B cell (primary cell): Measurements from ENCODE around the gene GCA.
A peak's percentile ranks its signal among the peaks of the same experiment; 100 is the strongest.

Experiments used
- CTCF ChIP-seq: fragments of 200-600 bp; IDR thresholded peaks from one replicate; pipeline ENCODE4 v1.8.0; 2022; ENCODE audit warnings: antibody characterized with exemption, mild to moderate bottlenecking
- EZH2 ChIP-seq: IDR thresholded peaks from 2 replicates; pipeline ENCODE4 v1.6.1; 2012; ENCODE audit warnings: borderline replicate concordance, low read depth, mild to moderate bottlenecking, moderate library complexity, low read length; ENCODE audit not compliant: insufficient read depth, poor library complexity, severe bottlenecking

- TF ChIP-seq CTCF (peak; percentile 54), EZH2 (no peak)
Measured at GRCh38 chr2:162333968-162334367, 10.0 kb upstream of the GCA start.
